GM23248 (cell line): ENCODE results near the gene RMI1.

ENCODE experiments used
- EZH2 ChIP-seq: fragments of 200-600 bp; sonication (generic); IDR thresholded peaks from 2 replicates; pipeline ENCODE4 v1.6.1; 2018; ENCODE audit warnings: antibody characterized with exemption, mild to moderate bottlenecking; ENCODE audit not compliant: insufficient read depth, poor library complexity, severe bottlenecking
- EZH2phosphoT487 ChIP-seq: fragments of 200-600 bp; sonication (generic); IDR thresholded peaks from 2 replicates; pipeline ENCODE4 v1.6.1; 2018; ENCODE audit warnings: antibody characterized with exemption, moderate library complexity, mild to moderate bottlenecking, low read depth; ENCODE audit not compliant: insufficient read depth

- no peak for TF ChIP-seq EZH2
- TF ChIP-seq EZH2phosphoT487 = no peak
These were observed 15.0 kb upstream of the RMI1 start for GRCh38 chr9:83965350-83966208.
